HCT116 (cell line): ENCODE data around the gene FREY1. TPM values are rescaled to one million over a fixed set of nuclear protein-coding genes. Genes with fewer than 3 reads are reported as not detected.

Experiments used
- ATAC-seq: fragments of 200-7000 bp; cut with Tn5 transposase; 2 replicates; pipeline ENCODE4 v1.9.1; 2020; ENCODE audit warnings: mild to moderate bottlenecking, moderate library complexity
- BruUV-seq: library from RNA; stranded (reverse); fragments of 400-500 nt; replicated peaks from 2 replicates; lab custom pipeline; 2021; lab: Mats Ljungman, UMichigan
- CTCF ChIA-PET: fragments of 300-600 bp; sonication (Branson Sonifier 250); formaldehyde crosslinking; loops from one replicate; lab custom pipeline; 2021; ENCODE audit warnings: antibody characterized with exemption; lab: Charles Lee
- POLR2A ChIA-PET: fragments of 300-600, 350-600 bp; sonication (Branson Sonifier 250); formaldehyde crosslinking; loops from one replicate; lab custom pipeline; 2021; ENCODE audit warnings: antibody characterized with exemption; lab: Charles Lee
- RAD21 ChIA-PET, 2 experiments: fragments of 300-600 bp; sonication (Branson Sonifier 250); formaldehyde crosslinking; loops; one replicate each; lab custom pipeline; 2023; ENCODE audit warnings: low total read pairs in 2 of 2; ENCODE audit not compliant: uncharacterized antibody in 2 of 2, unreplicated experiment in 2 of 2, low non-redundant PET in 1 of 2; lab: Charles Lee
- DNase-seq: peaks from one replicate; pipeline ENCODE4 v3.0.0-alpha.2; 2010; ENCODE audit warnings: low read depth, low spot score
- H2AFZ ChIP-seq: fragments of 200-600 bp; shearing (Covaris generic), sonication (generic); 2 replicates; pipeline ENCODE4 v1.6.1; 2017; ENCODE audit warnings: low read depth, mixed run types, mixed read lengths, antibody characterized with exemption, low read length; ENCODE audit not compliant: poor library complexity, severe bottlenecking
- H3K27ac ChIP-seq: 2 replicates; pipeline ENCODE4 v1.5.1; 2012; ENCODE audit warnings: low read depth, low read length
- H3K27me3 ChIP-seq: fragments of 200-600 bp; sonication (generic); 2 replicates; pipeline ENCODE4 v1.6.1; 2016; ENCODE audit warnings: mixed run types, low read length, mixed read lengths; ENCODE audit not compliant: insufficient read depth
- H3K36me3 ChIP-seq, 2 experiments: fragments of 200-500 bp in 1 of 2; fragments of 200-600 bp in 1 of 2; sonication (Bioruptor generic) in 1 of 2; sonication (generic) in 1 of 2; 2 replicates each; pipeline versions ENCODE4 v1.5.1 to v1.6.1; 2014 to 2016; ENCODE audit warnings: low read length in 2 of 2, inconsistent platforms in 1 of 2, mixed read lengths in 1 of 2, mixed run types in 1 of 2; ENCODE audit not compliant: insufficient read depth in 2 of 2, control insufficient read depth in 1 of 2
- H3K4me1 ChIP-seq, 2 experiments: fragments of 200-600 bp in 1 of 2; sonication (generic) in 1 of 2; 2 replicates each; pipeline versions ENCODE4 v1.5.1 to v1.6.1; 2012 to 2017; ENCODE audit warnings: low read length in 2 of 2, inconsistent platforms in 1 of 2, mild to moderate bottlenecking in 1 of 2, mixed read lengths in 1 of 2, mixed run types in 1 of 2, moderate library complexity in 1 of 2; ENCODE audit not compliant: insufficient read depth in 2 of 2, control insufficient read depth in 1 of 2
- H3K4me2 ChIP-seq: fragments of 200-600 bp; sonication (generic); 2 replicates; pipeline ENCODE4 v1.6.1; 2017; ENCODE audit warnings: mixed run types, low read length, mixed read lengths
- H3K4me3 ChIP-seq, 2 experiments: fragments of 200-600 bp in 1 of 2; sonication (generic) in 1 of 2; replicated peaks in 1 of 2; 2 replicates each; pipeline ENCODE4 v1.5.1; 2011 to 2016; ENCODE audit warnings: low read length in 2 of 2, control low read depth in 1 of 2, low read depth in 1 of 2, mild to moderate bottlenecking in 1 of 2, mixed read lengths in 1 of 2, mixed run types in 1 of 2
- H3K79me2 ChIP-seq: fragments of 200-600 bp; sonication (generic); 2 replicates; pipeline ENCODE4 v1.6.1; 2017; ENCODE audit warnings: mild to moderate bottlenecking, mixed run types, low read length, moderate library complexity, mixed read lengths; ENCODE audit not compliant: insufficient read depth
- H3K9ac ChIP-seq: fragments of 200-600 bp; sonication (generic); 2 replicates; pipeline ENCODE4 v1.6.1; 2016; ENCODE audit warnings: low read length, mixed read lengths
- H3K9me2 ChIP-seq: fragments of 200-600 bp; sonication (generic), shearing (Covaris generic); 2 replicates; pipeline ENCODE4 v1.6.1; 2017; ENCODE audit warnings: mixed run types, mild to moderate bottlenecking, moderate library complexity; ENCODE audit not compliant: insufficient read depth
- H3K9me3 ChIP-seq, 2 experiments: fragments of 200-500 bp in 1 of 2; fragments of 200-600 bp in 1 of 2; sonication (Bioruptor generic) in 1 of 2; sonication (generic) in 1 of 2; 2 replicates each; pipeline ENCODE4 v1.6.1; 2014 to 2017; ENCODE audit warnings: low read length in 2 of 2, mixed read lengths in 2 of 2, inconsistent platforms in 1 of 2, low read depth in 1 of 2, mild to moderate bottlenecking in 1 of 2, mixed run types in 1 of 2, moderate library complexity in 1 of 2; ENCODE audit not compliant: control insufficient read depth in 1 of 2, insufficient read depth in 1 of 2
- H4K20me1 ChIP-seq: fragments of 200-600 bp; sonication (generic), shearing (Covaris generic); 2 replicates; pipeline ENCODE4 v1.6.1; 2017; ENCODE audit warnings: mixed run types, mild to moderate bottlenecking, moderate library complexity; ENCODE audit not compliant: insufficient read depth
- CTCF ChIP-seq, 3 experiments: fragments of 200-600 bp in 1 of 3; sonication (generic) in 1 of 3; IDR thresholded peaks in 2 of 3; conservative IDR thresholded peaks in 1 of 3; 2 replicates each; pipeline ENCODE4 v1.5.1; 2012 to 2017; ENCODE audit warnings: low read depth in 2 of 3, low read length in 2 of 3, antibody characterized with exemption in 1 of 3, borderline replicate concordance in 1 of 3, control low read depth in 1 of 3, mild to moderate bottlenecking in 1 of 3, mixed read lengths in 1 of 3, mixed run types in 1 of 3, moderate library complexity in 1 of 3; ENCODE audit not compliant: insufficient read depth in 1 of 3
- EZH2phosphoT487 ChIP-seq: fragments of 200-600 bp; IDR thresholded peaks from 2 replicates; pipeline ENCODE4 v1.6.1; 2018; ENCODE audit warnings: antibody characterized with exemption, borderline replicate concordance
- FOSL1 ChIP-seq: IDR thresholded peaks from 2 replicates; pipeline ENCODE4 v1.6.1; 2012; ENCODE audit warnings: low read depth
- JUND ChIP-seq: IDR thresholded peaks from 2 replicates; pipeline ENCODE4 v1.6.1; 2012
- MAX ChIP-seq: IDR thresholded peaks from 2 replicates; pipeline ENCODE4 v1.6.1; 2012
- POLR2A ChIP-seq: IDR thresholded peaks from 2 replicates; pipeline ENCODE4 v1.7.0; 2011; ENCODE audit warnings: borderline replicate concordance; ENCODE audit not compliant: insufficient read depth, insufficient read length; ENCODE audit errors: extremely low read depth
- POLR2AphosphoS5 ChIP-seq: IDR thresholded peaks from 2 replicates; pipeline ENCODE4 v1.6.1; 2011; ENCODE audit warnings: mild to moderate bottlenecking, low read depth, low read length, moderate library complexity
- RAD21 ChIP-seq: IDR thresholded peaks from 2 replicates; pipeline ENCODE4 v1.6.1; 2012; ENCODE audit warnings: low read depth, mild to moderate bottlenecking
- REST ChIP-seq: IDR thresholded peaks from 2 replicates; pipeline ENCODE4 v1.6.1; 2012; ENCODE audit warnings: low read depth
- SIN3A ChIP-seq: IDR thresholded peaks from 2 replicates; pipeline ENCODE4 v1.6.1; 2012; ENCODE audit warnings: low read depth
- SP1 ChIP-seq: IDR thresholded peaks from 2 replicates; pipeline ENCODE4 v1.6.1; 2012; ENCODE audit warnings: low read depth
- YY1 ChIP-seq: IDR thresholded peaks from 2 replicates; pipeline ENCODE4 v1.6.1; 2011; ENCODE audit warnings: low read length, low read depth, moderate library complexity, mild to moderate bottlenecking; ENCODE audit not compliant: insufficient replicate concordance; ENCODE audit errors: extremely low read depth
- ZBTB33 ChIP-seq: IDR thresholded peaks from 2 replicates; pipeline ENCODE4 v1.6.1; 2011; ENCODE audit warnings: mild to moderate bottlenecking, low read length, moderate library complexity; ENCODE audit not compliant: insufficient replicate concordance; ENCODE audit errors: extremely low read depth
- ZFX ChIP-seq: fragments of 450-650 bp; IDR thresholded peaks from 2 replicates; pipeline ENCODE4 v1.6.1; 2017
- ZNF274 ChIP-seq: fragments of 200-500 bp; sonication (Bioruptor generic); IDR thresholded peaks from 2 replicates; pipeline ENCODE4 v1.6.1; 2014; ENCODE audit warnings: mild to moderate bottlenecking, low read depth, low read length, inconsistent platforms
- intact Hi-C: fragments of 100-400 bp; cut with micrococcal nuclease; formaldehyde crosslinking; loops from 2 replicates; pipeline ENCODE4 v1.10.0; 2022
- total RNA-seq: library from RNA; stranded (reverse); gene quantifications from one replicate; pipeline ENCODE4 v1.2.1, GENCODE V29; 2021; ENCODE audit not compliant: unreplicated experiment

FREY1 gene
- total RNA-seq, 1 experiment from 2014 or later = 0.96 TPM

- ATAC-seq (no peak), DNase-seq (no peak)
- H2AFZ ChIP-seq = no peak overlapping the region
- CTCF ChIA-PET = no interaction called here
- no peaks in the 10 kb centered on the region for H3K9me3 ChIP-seq
- no peaks in the 10 kb centered on the region for H3K27me3 ChIP-seq
- H3K36me3 ChIP-seq = peaks cover 0 to 8% of the 10 kb centered on the region in 2 experiments; a peak in 2 of 4 replicates
- no peaks in the 10 kb centered on the region for H4K20me1 ChIP-seq
- BruUV-seq = no TSS peak
- no peak overlapping the region for H3K9ac ChIP-seq
- no peak overlapping the region for H3K4me3 ChIP-seq
- POLR2A ChIA-PET = no interaction called here
- no peaks in the 10 kb centered on the region for H3K79me2 ChIP-seq
- no peaks in the 10 kb centered on the region for H3K9me2 ChIP-seq
- no peak overlapping the region for H3K4me2 ChIP-seq
- intact Hi-C loops = no loop called here
- no peak overlapping the region for H3K27ac ChIP-seq
- H3K4me1 ChIP-seq = no peaks in the 10 kb centered on the region
- RAD21 ChIA-PET = no interaction called here
- TF ChIP-seq JUND (no peak), POLR2A (no peak), SIN3A (no peak), MAX (no peak), CTCF (IDR thresholded peaks at IDR 0.05 in 2 of 3, conservative IDR thresholded peaks at IDR 0.05 in 1 of 3; ENCODE audit: borderline replicate concordance in 1 of 3, insufficient read depth in 1 of 3, low read depth in 2 of 3, low read length in 2 of 3) (no peak), SP1 (no peak), RAD21 (no peak), FOSL1 (no peak), POLR2AphosphoS5 (no peak), YY1 (no peak), REST (no peak), ZBTB33 (no peak), ZNF274 (no peak), EZH2phosphoT487 (no peak), ZFX (no peak)
These were observed 29.5 kb upstream of the FREY1 start for GRCh38 chr11:45936511-45937054.
